OCI-LY3 (cell line): ENCODE data around the gene PCDHB14.

Experiments used
- EZH2phosphoT487 ChIP-seq: fragments of 200-600 bp; shearing (Covaris generic); IDR thresholded peaks from 2 replicates; pipeline ENCODE4 v1.6.1; 2018; ENCODE audit warnings: antibody characterized with exemption, mixed run types, low read depth
- TF ChIP-seq, protein P1 (sequence below): fragments of 200-600, 300-600 bp; sonication (generic); IDR thresholded peaks from 2 replicates; pipeline ENCODE4 v1.5.1; 2014; ENCODE audit warnings: antibody characterized with exemption, low read length, low read depth

- TF ChIP-seq, protein P1, sequence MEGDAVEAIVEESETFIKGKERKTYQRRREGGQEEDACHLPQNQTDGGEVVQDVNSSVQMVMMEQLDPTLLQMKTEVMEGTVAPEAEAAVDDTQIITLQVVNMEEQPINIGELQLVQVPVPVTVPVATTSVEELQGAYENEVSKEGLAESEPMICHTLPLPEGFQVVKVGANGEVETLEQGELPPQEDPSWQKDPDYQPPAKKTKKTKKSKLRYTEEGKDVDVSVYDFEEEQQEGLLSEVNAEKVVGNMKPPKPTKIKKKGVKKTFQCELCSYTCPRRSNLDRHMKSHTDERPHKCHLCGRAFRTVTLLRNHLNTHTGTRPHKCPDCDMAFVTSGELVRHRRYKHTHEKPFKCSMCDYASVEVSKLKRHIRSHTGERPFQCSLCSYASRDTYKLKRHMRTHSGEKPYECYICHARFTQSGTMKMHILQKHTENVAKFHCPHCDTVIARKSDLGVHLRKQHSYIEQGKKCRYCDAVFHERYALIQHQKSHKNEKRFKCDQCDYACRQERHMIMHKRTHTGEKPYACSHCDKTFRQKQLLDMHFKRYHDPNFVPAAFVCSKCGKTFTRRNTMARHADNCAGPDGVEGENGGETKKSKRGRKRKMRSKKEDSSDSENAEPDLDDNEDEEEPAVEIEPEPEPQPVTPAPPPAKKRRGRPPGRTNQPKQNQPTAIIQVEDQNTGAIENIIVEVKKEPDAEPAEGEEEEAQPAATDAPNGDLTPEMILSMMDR: no peak
- no peak for TF ChIP-seq EZH2phosphoT487
Measured at GRCh38 chr5:141196363-141196762, 26.8 kb upstream of the PCDHB14 start.
